Caco-2 (cell line): ENCODE measurements around the gene CAVIN4. TPM values are rescaled to one million over a fixed set of nuclear protein-coding genes. Genes with fewer than 3 reads are reported as not detected.

ENCODE experiments used
- BruUV-seq: library from RNA; stranded (reverse); fragments of 400-500 nt; replicated peaks from 2 replicates; lab custom pipeline; 2021; lab: Mats Ljungman, UMichigan
- CTCF ChIA-PET: fragments of 300-600 bp; sonication (Branson Sonifier 250); formaldehyde crosslinking; loops from one replicate; lab custom pipeline; 2022; ENCODE audit warnings: antibody characterized with exemption; lab: Charles Lee
- POLR2A ChIA-PET: fragments of 300-600 bp; sonication (Branson Sonifier 250); formaldehyde crosslinking; loops from one replicate; lab custom pipeline; 2022; ENCODE audit warnings: antibody characterized with exemption; lab: Charles Lee
- DNase-seq, 2 experiments: peaks; one replicate each; pipeline versions ENCODE4 v3.0.0 to v3.0.0-alpha.2; 2020 to 2022
- H3K27me3 ChIP-seq: replicated peaks from 2 replicates; pipeline ENCODE4 v1.6.0; 2011; ENCODE audit warnings: low read length; ENCODE audit not compliant: control insufficient read depth, insufficient read depth
- H3K36me3 ChIP-seq: 2 replicates; pipeline ENCODE4 v1.5.1; 2011; ENCODE audit warnings: low read length; ENCODE audit not compliant: control insufficient read depth, insufficient read depth
- H3K4me1 ChIP-seq: fragments of 250-450 bp; sonication (Bioruptor Pico); 2 replicates; pipeline ENCODE4 v1.5.1; 2020; ENCODE audit warnings: mild to moderate bottlenecking
- H3K4me3 ChIP-seq: 2 replicates; pipeline ENCODE4 v1.5.1; 2011; ENCODE audit warnings: low read depth, mild to moderate bottlenecking, control low read depth, low read length
- H3K9me3 ChIP-seq: fragments of 250-450 bp; sonication (Bioruptor Pico); 2 replicates; pipeline ENCODE4 v1.5.1; 2020; ENCODE audit warnings: mild to moderate bottlenecking, moderate library complexity
- H3K27ac Mint-ChIP-seq: one replicate; pipeline ENCODE4 v1.8.0; 2022; ENCODE audit warnings: mixed read lengths; ENCODE audit not compliant: unreplicated experiment
- H3K27me3 Mint-ChIP-seq: one replicate; pipeline ENCODE4 v1.8.0; 2022; ENCODE audit warnings: mixed read lengths; ENCODE audit not compliant: insufficient read depth, unreplicated experiment
- H3K36me3 Mint-ChIP-seq: one replicate; pipeline ENCODE4 v1.8.0; 2022; ENCODE audit warnings: mild to moderate bottlenecking, mixed read lengths; ENCODE audit not compliant: insufficient read depth, unreplicated experiment
- H3K4me1 Mint-ChIP-seq: one replicate; pipeline ENCODE4 v1.8.0; 2022; ENCODE audit warnings: low read depth, mixed read lengths; ENCODE audit not compliant: unreplicated experiment
- H3K4me3 Mint-ChIP-seq: one replicate; pipeline ENCODE4 v1.8.0; 2022; ENCODE audit warnings: mild to moderate bottlenecking, moderate library complexity, mixed read lengths; ENCODE audit not compliant: unreplicated experiment
- H3K9me3 Mint-ChIP-seq: one replicate; pipeline ENCODE4 v1.8.0; 2022; ENCODE audit warnings: mixed read lengths; ENCODE audit not compliant: unreplicated experiment
- intact Hi-C: fragments of 100-400 bp; cut with micrococcal nuclease; formaldehyde crosslinking; loops from one replicate; pipeline ENCODE4 v1.10.0; 2022; ENCODE audit not compliant: unreplicated experiment
- total RNA-seq: library from RNA; stranded (reverse); gene quantifications from 2 replicates; pipeline ENCODE4 v1.2.3, GENCODE V29; 2022
- TF ChIP-seq, protein P1 (sequence below), 2 experiments: fragments of 200-600 bp in 1 of 2; IDR thresholded peaks; 1 replicate in 1 of 2; 2 replicates in 1 of 2; pipeline versions ENCODE4 v1.5.1 to v1.8.0; 2011 to 2022; ENCODE audit warnings: antibody characterized with exemption in 1 of 2, control low read depth in 1 of 2, inconsistent platforms in 1 of 2, low read depth in 1 of 2, low read length in 1 of 2, mild to moderate bottlenecking in 1 of 2, moderate library complexity in 1 of 2; ENCODE audit not compliant: insufficient read depth in 1 of 2, severe bottlenecking in 1 of 2, unreplicated experiment in 1 of 2

The CAVIN4 gene
- total RNA-seq, 1 experiment from 2014 or later, result 1.5 TPM

DNA sequence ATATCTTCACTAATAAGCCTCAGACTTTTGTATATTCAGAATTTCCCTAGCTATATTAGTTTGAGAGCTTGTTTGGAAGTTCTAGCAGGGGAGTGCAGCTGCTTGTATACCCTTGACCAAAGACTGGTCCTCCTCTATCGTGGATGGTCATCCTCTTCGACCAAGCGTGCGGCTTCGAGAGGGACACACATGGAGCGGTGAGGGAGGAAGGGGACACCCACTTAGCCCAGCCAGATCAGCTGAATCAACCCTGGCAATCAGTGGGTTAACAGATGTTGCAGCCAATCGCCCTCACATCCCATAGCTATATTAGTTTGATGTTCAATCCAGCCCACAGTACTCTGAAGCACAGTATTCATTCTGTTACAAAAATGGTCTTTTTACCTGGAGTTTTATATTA, 3.2 kb downstream of the CAVIN4 start:
- ChIA-PET CTCF (no interaction called here), POLR2A (no interaction called here)
- no peaks in the 10 kb centered on the region for H3K9me3 ChIP-seq
- H3K27me3 ChIP-seq, result no peaks in the 10 kb centered on the region
- no peak overlapping the region for H3K27ac Mint-ChIP-seq
- no peak for DNase-seq
- no peak overlapping the region for H3K4me3 Mint-ChIP-seq
- intact Hi-C loops, result no loop called here
- H3K4me1 ChIP-seq, result no peaks in the 10 kb centered on the region
- H3K4me3 ChIP-seq, result no peak overlapping the region
- H3K4me1 Mint-ChIP-seq, result no peaks in the 10 kb centered on the region
- no peaks in the 10 kb centered on the region for H3K36me3 ChIP-seq
- no peaks in the 10 kb centered on the region for H3K9me3 Mint-ChIP-seq
- no peaks in the 10 kb centered on the region for H3K27me3 Mint-ChIP-seq
- BruUV-seq, result no TSS peak
- H3K36me3 Mint-ChIP-seq, result no peaks in the 10 kb centered on the region
- TF ChIP-seq, protein P1, sequence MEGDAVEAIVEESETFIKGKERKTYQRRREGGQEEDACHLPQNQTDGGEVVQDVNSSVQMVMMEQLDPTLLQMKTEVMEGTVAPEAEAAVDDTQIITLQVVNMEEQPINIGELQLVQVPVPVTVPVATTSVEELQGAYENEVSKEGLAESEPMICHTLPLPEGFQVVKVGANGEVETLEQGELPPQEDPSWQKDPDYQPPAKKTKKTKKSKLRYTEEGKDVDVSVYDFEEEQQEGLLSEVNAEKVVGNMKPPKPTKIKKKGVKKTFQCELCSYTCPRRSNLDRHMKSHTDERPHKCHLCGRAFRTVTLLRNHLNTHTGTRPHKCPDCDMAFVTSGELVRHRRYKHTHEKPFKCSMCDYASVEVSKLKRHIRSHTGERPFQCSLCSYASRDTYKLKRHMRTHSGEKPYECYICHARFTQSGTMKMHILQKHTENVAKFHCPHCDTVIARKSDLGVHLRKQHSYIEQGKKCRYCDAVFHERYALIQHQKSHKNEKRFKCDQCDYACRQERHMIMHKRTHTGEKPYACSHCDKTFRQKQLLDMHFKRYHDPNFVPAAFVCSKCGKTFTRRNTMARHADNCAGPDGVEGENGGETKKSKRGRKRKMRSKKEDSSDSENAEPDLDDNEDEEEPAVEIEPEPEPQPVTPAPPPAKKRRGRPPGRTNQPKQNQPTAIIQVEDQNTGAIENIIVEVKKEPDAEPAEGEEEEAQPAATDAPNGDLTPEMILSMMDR (IDR thresholded peaks at IDR 0.05; ENCODE audit: insufficient read depth in 1 of 2, low read depth in 1 of 2, low read length in 1 of 2, severe bottlenecking in 1 of 2, unreplicated experiment in 1 of 2), result no peak

DNA sequence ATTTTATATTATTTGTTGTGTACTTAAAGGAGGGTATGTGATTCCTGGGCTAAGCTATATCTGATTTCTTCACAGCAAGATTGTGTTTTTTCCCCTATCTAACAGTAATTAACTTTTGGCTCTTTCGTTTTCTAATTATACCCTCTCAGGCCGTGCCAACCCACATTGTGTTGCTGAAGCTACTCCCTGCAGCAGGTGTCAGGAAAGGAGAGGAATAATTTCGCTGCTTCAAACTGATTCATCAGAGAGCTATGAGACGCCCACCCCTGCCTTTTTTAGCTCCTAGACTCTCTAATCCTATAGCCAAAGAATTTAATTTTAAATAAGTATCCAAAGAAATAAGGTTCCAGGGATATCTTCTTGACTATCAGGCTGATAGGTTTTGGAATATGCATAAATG, 3.8 kb downstream of the CAVIN4 start:
- DNase-seq, result no peak
- Mint-ChIP-seq H3K4me3 (no peak overlapping the region), H3K9me3 (no peaks in the 10 kb centered on the region), H3K4me1 (no peaks in the 10 kb centered on the region), H3K36me3 (no peaks in the 10 kb centered on the region), H3K27ac (no peak overlapping the region), H3K27me3 (no peaks in the 10 kb centered on the region)
- TF ChIP-seq, protein P1 (IDR thresholded peaks at IDR 0.05; ENCODE audit: insufficient read depth in 1 of 2, low read depth in 1 of 2, low read length in 1 of 2, severe bottlenecking in 1 of 2, unreplicated experiment in 1 of 2), result no peak
- BruUV-seq, result no TSS peak
- H3K4me3 ChIP-seq, result no peak overlapping the region
- ChIA-PET POLR2A (interaction anchor here (0.6 kb wide), 1 partner anchor 109 kb away, joined by 6 read pairs; the partner anchor contains the start of gene TMEFF1), CTCF (no interaction called here)
- H3K27me3 ChIP-seq, result no peaks in the 10 kb centered on the region
- no peaks in the 10 kb centered on the region for H3K4me1 ChIP-seq
- intact Hi-C loops, result no loop called here
- H3K9me3 ChIP-seq, result no peaks in the 10 kb centered on the region
- H3K36me3 ChIP-seq, result no peaks in the 10 kb centered on the region

DNA sequence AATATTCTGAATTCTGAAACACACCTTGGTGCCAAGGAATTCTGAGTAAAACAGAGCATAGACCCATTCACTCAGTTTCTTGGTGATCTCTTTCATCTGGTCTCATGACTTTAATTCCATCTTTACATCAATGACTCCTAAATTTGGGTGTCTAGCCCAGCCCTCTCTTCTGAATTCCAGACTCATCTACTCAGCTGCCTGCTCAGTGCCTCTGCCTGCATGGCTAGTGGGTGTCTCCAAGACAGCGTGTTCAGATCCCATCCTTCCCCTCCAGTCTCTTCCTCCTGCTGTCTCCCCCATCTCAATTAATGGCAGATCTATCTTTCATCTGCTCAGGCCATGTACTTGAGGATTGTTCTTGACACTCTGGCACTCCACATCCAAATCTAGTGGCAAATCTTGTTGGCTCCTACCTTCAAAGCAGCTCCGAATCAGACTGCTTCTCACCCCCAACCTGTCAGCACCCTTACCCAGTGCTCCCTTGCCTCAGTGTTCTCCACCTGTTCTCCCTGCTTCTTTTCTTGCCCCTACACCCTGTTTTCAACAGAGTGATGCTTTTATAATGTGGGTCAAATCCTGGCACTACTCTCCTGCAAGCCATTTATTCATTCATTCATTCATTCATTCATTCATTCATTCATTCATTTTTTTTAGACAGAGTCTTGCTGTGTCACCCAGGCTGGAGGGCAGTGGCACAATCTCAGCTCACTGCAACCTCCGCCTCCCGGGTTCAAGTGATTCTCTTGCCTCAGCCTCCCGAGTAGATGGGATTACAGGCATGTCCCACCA, 5.3 kb downstream of the CAVIN4 start:
- Histone ChIP-seq H3K4me3 (no peak overlapping the region), H3K27me3 (no peaks in the 10 kb centered on the region), H3K4me1 (no peaks in the 10 kb centered on the region), H3K36me3 (no peaks in the 10 kb centered on the region), H3K9me3 (no peaks in the 10 kb centered on the region)
- H3K9me3 Mint-ChIP-seq, result no peaks in the 10 kb centered on the region
- no TSS peak for BruUV-seq
- intact Hi-C loops, result no loop called here
- ChIA-PET POLR2A (no interaction called here), CTCF (no interaction called here)
- no peak overlapping the region for H3K27ac Mint-ChIP-seq
- no peaks in the 10 kb centered on the region for H3K36me3 Mint-ChIP-seq
- H3K4me1 Mint-ChIP-seq, result no peaks in the 10 kb centered on the region
- DNase-seq, result no peak
- H3K4me3 Mint-ChIP-seq, result no peak overlapping the region
- H3K27me3 Mint-ChIP-seq, result no peaks in the 10 kb centered on the region
- TF ChIP-seq, protein P1 (IDR thresholded peaks at IDR 0.05; ENCODE audit: insufficient read depth in 1 of 2, low read depth in 1 of 2, low read length in 1 of 2, severe bottlenecking in 1 of 2, unreplicated experiment in 1 of 2), result no peak
